ENCODE results near the gene HJURP.

HJURP gene

GRCh38 chr2:233832414-233832813 is 21.9 kb downstream of the HJURP start:
- Histone ChIP-seq H3K36me3 (ENCODE audit: control insufficient read depth in 2 of 2, insufficient read depth in 2 of 2, low read length in 2 of 2) (no peaks in the 10 kb centered on the region), H3K9ac (ENCODE audit: low read depth in 1 of 2, low read length in 2 of 2) (no peak overlapping the region), H3K27me3 (ENCODE audit: control insufficient read depth in 2 of 2, insufficient read depth in 2 of 2, low read length in 2 of 2) (no peaks in the 10 kb centered on the region), H3K27ac (ENCODE audit: low read depth in 2 of 2, low read length in 2 of 2) (no peak overlapping the region), H3K4me3 (ENCODE audit: low read length in 2 of 2) (no peak overlapping the region), H3K4me1 (ENCODE audit: control insufficient read depth in 2 of 2, insufficient read depth in 2 of 2, low read length in 2 of 2) (no peaks in the 10 kb centered on the region), H3K9me3 (ENCODE audit: control insufficient read depth in 2 of 2, low read length in 2 of 2) (no peaks in the 10 kb centered on the region)

- H3K36me3 ChIP-seq (ENCODE audit: control insufficient read depth in 2 of 2, insufficient read depth in 2 of 2, low read length in 2 of 2): no peaks in the 10 kb centered on the region
- no peak overlapping the region for H3K9ac ChIP-seq (ENCODE audit: low read depth in 1 of 2, low read length in 2 of 2)
- H3K27me3 ChIP-seq (ENCODE audit: control insufficient read depth in 2 of 2, insufficient read depth in 2 of 2, low read length in 2 of 2): no peaks in the 10 kb centered on the region
- no peaks in the 10 kb centered on the region for H3K9me3 ChIP-seq (ENCODE audit: control insufficient read depth in 2 of 2, low read length in 2 of 2)
- no peak overlapping the region for H3K27ac ChIP-seq (ENCODE audit: low read depth in 2 of 2, low read length in 2 of 2)
- no peaks in the 10 kb centered on the region for H3K4me1 ChIP-seq (ENCODE audit: control insufficient read depth in 2 of 2, insufficient read depth in 2 of 2, low read length in 2 of 2)
- H3K4me3 ChIP-seq (ENCODE audit: low read length in 2 of 2): no peak overlapping the region
These were observed 22.5 kb downstream of the HJURP start for GRCh38 chr2:233831861-233832260.

GRCh38 chr2:233831011-233831721 is 23.2 kb downstream of the HJURP start:
- H3K27me3 ChIP-seq (ENCODE audit: control insufficient read depth in 2 of 2, insufficient read depth in 2 of 2, low read length in 2 of 2): no peaks in the 10 kb centered on the region
- H3K9ac ChIP-seq (ENCODE audit: low read depth in 1 of 2, low read length in 2 of 2): no peak overlapping the region
- H3K36me3 ChIP-seq (ENCODE audit: control insufficient read depth in 2 of 2, insufficient read depth in 2 of 2, low read length in 2 of 2): no peaks in the 10 kb centered on the region
- no peaks in the 10 kb centered on the region for H3K9me3 ChIP-seq (ENCODE audit: control insufficient read depth in 2 of 2, low read length in 2 of 2)
- H3K4me1 ChIP-seq (ENCODE audit: control insufficient read depth in 2 of 2, insufficient read depth in 2 of 2, low read length in 2 of 2): no peaks in the 10 kb centered on the region
- H3K27ac ChIP-seq (ENCODE audit: low read depth in 2 of 2, low read length in 2 of 2): no peak overlapping the region
- no peak overlapping the region for H3K4me3 ChIP-seq (ENCODE audit: low read length in 2 of 2)

GRCh38 chr2:233830111-233830802 is 24.1 kb downstream of the HJURP start:
- Histone ChIP-seq H3K9me3 (ENCODE audit: control insufficient read depth in 2 of 2, low read length in 2 of 2) (no peaks in the 10 kb centered on the region), H3K9ac (ENCODE audit: low read depth in 1 of 2, low read length in 2 of 2) (no peak overlapping the region), H3K27me3 (ENCODE audit: control insufficient read depth in 2 of 2, insufficient read depth in 2 of 2, low read length in 2 of 2) (no peaks in the 10 kb centered on the region), H3K27ac (ENCODE audit: low read depth in 2 of 2, low read length in 2 of 2) (no peak overlapping the region), H3K4me1 (ENCODE audit: control insufficient read depth in 2 of 2, insufficient read depth in 2 of 2, low read length in 2 of 2) (no peaks in the 10 kb centered on the region), H3K4me3 (ENCODE audit: low read length in 2 of 2) (no peak overlapping the region), H3K36me3 (ENCODE audit: control insufficient read depth in 2 of 2, insufficient read depth in 2 of 2, low read length in 2 of 2) (no peaks in the 10 kb centered on the region)

- H3K9ac ChIP-seq (ENCODE audit: low read depth in 1 of 2, low read length in 2 of 2): no peak overlapping the region
- H3K27me3 ChIP-seq (ENCODE audit: control insufficient read depth in 2 of 2, insufficient read depth in 2 of 2, low read length in 2 of 2): no peaks in the 10 kb centered on the region
- no peaks in the 10 kb centered on the region for H3K9me3 ChIP-seq (ENCODE audit: control insufficient read depth in 2 of 2, low read length in 2 of 2)
- no peaks in the 10 kb centered on the region for H3K4me1 ChIP-seq (ENCODE audit: control insufficient read depth in 2 of 2, insufficient read depth in 2 of 2, low read length in 2 of 2)
- H3K27ac ChIP-seq (ENCODE audit: low read depth in 2 of 2, low read length in 2 of 2): no peak overlapping the region
- H3K4me3 ChIP-seq (ENCODE audit: low read length in 2 of 2): no peak overlapping the region
- H3K36me3 ChIP-seq (ENCODE audit: control insufficient read depth in 2 of 2, insufficient read depth in 2 of 2, low read length in 2 of 2): no peaks in the 10 kb centered on the region
These were observed 24.9 kb downstream of the HJURP start for GRCh38 chr2:233829193-233830110.

GRCh38 chr2:233828546-233829192 is 25.7 kb downstream of the HJURP start:
- Histone ChIP-seq H3K36me3 (ENCODE audit: control insufficient read depth in 2 of 2, insufficient read depth in 2 of 2, low read length in 2 of 2) (no peaks in the 10 kb centered on the region), H3K4me1 (ENCODE audit: control insufficient read depth in 2 of 2, insufficient read depth in 2 of 2, low read length in 2 of 2) (no peaks in the 10 kb centered on the region), H3K9me3 (ENCODE audit: control insufficient read depth in 2 of 2, low read length in 2 of 2) (no peaks in the 10 kb centered on the region), H3K27me3 (ENCODE audit: control insufficient read depth in 2 of 2, insufficient read depth in 2 of 2, low read length in 2 of 2) (no peaks in the 10 kb centered on the region), H3K9ac (ENCODE audit: low read depth in 1 of 2, low read length in 2 of 2) (no peak overlapping the region), H3K27ac (ENCODE audit: low read depth in 2 of 2, low read length in 2 of 2) (no peak overlapping the region), H3K4me3 (ENCODE audit: low read length in 2 of 2) (no peak overlapping the region)

GRCh38 chr2:233824373-233824772 is 30.0 kb downstream of the HJURP start:
- H3K4me1 ChIP-seq (ENCODE audit: control insufficient read depth in 2 of 2, insufficient read depth in 2 of 2, low read length in 2 of 2): no peaks in the 10 kb centered on the region
- no peaks in the 10 kb centered on the region for H3K27me3 ChIP-seq (ENCODE audit: control insufficient read depth in 2 of 2, insufficient read depth in 2 of 2, low read length in 2 of 2)
- no peak overlapping the region for H3K9ac ChIP-seq (ENCODE audit: low read depth in 1 of 2, low read length in 2 of 2)
- H3K9me3 ChIP-seq (ENCODE audit: control insufficient read depth in 2 of 2, low read length in 2 of 2): no peaks in the 10 kb centered on the region
- H3K27ac ChIP-seq (ENCODE audit: low read depth in 2 of 2, low read length in 2 of 2): no peak overlapping the region
- H3K36me3 ChIP-seq (ENCODE audit: control insufficient read depth in 2 of 2, insufficient read depth in 2 of 2, low read length in 2 of 2): no peaks in the 10 kb centered on the region
- H3K4me3 ChIP-seq (ENCODE audit: low read length in 2 of 2): no peak overlapping the region

- Histone ChIP-seq H3K36me3 (ENCODE audit: control insufficient read depth in 2 of 2, insufficient read depth in 2 of 2, low read length in 2 of 2) (no peaks in the 10 kb centered on the region), H3K27me3 (ENCODE audit: control insufficient read depth in 2 of 2, insufficient read depth in 2 of 2, low read length in 2 of 2) (no peaks in the 10 kb centered on the region), H3K9ac (ENCODE audit: low read depth in 1 of 2, low read length in 2 of 2) (no peak overlapping the region), H3K4me1 (ENCODE audit: control insufficient read depth in 2 of 2, insufficient read depth in 2 of 2, low read length in 2 of 2) (no peaks in the 10 kb centered on the region), H3K27ac (ENCODE audit: low read depth in 2 of 2, low read length in 2 of 2) (no peak overlapping the region), H3K9me3 (ENCODE audit: control insufficient read depth in 2 of 2, low read length in 2 of 2) (no peaks in the 10 kb centered on the region), H3K4me3 (ENCODE audit: low read length in 2 of 2) (no peak overlapping the region)
These were observed 30.6 kb downstream of the HJURP start for GRCh38 chr2:233823731-233824121.

- no peaks in the 10 kb centered on the region for H3K27me3 ChIP-seq (ENCODE audit: control insufficient read depth in 2 of 2, insufficient read depth in 2 of 2, low read length in 2 of 2)
- no peak overlapping the region for H3K27ac ChIP-seq (ENCODE audit: low read depth in 2 of 2, low read length in 2 of 2)
- H3K36me3 ChIP-seq (ENCODE audit: control insufficient read depth in 2 of 2, insufficient read depth in 2 of 2, low read length in 2 of 2): no peaks in the 10 kb centered on the region
- no peak overlapping the region for H3K9ac ChIP-seq (ENCODE audit: low read depth in 1 of 2, low read length in 2 of 2)
- no peaks in the 10 kb centered on the region for H3K9me3 ChIP-seq (ENCODE audit: control insufficient read depth in 2 of 2, low read length in 2 of 2)
- no peak overlapping the region for H3K4me3 ChIP-seq (ENCODE audit: low read length in 2 of 2)
- no peaks in the 10 kb centered on the region for H3K4me1 ChIP-seq (ENCODE audit: control insufficient read depth in 2 of 2, insufficient read depth in 2 of 2, low read length in 2 of 2)
These were observed 31.3 kb downstream of the HJURP start for GRCh38 chr2:233822781-233823730.

All from mucosa of rectum (tissue), 2 donors.